Cardiac muscle cell (in vitro differentiated cells and primary cell): ENCODE results near the gene KREMEN2. TPM values are rescaled to one million over a fixed set of nuclear protein-coding genes. Genes with fewer than 3 reads are reported as not detected.

Experiments
- DNase-seq, 2 donors: peaks; one replicate each; pipeline versions ENCODE4 v3.0.0 to v3.0.0-alpha.2; 2010 to 2017; ENCODE audit warnings: low read depth in 1 of 2, low spot score in 1 of 2
- H3K27ac ChIP-seq: fragments of 200-600 bp; sonication (generic); 2 replicates; pipeline ENCODE4 v1.5.1; 2016
- H3K27me3 ChIP-seq: fragments of 200-600 bp; sonication (generic); 2 replicates; pipeline ENCODE4 v1.6.0; 2016; ENCODE audit warnings: control low read depth
- H3K36me3 ChIP-seq: fragments of 200-600 bp; sonication (generic); 2 replicates; pipeline ENCODE4 v1.5.1; 2016; ENCODE audit warnings: control low read depth
- H3K4me1 ChIP-seq: fragments of 200-600 bp; sonication (generic); 2 replicates; pipeline ENCODE4 v1.8.1; 2017; ENCODE audit warnings: low read depth, mild to moderate bottlenecking, mixed run types
- H3K4me3 ChIP-seq: fragments of 200-600 bp; sonication (generic); 2 replicates; pipeline ENCODE4 v1.5.1; 2016; ENCODE audit warnings: mild to moderate bottlenecking
- H3K9me3 ChIP-seq: fragments of 200-600 bp; sonication (generic); 2 replicates; pipeline ENCODE4 v1.5.1; 2017; ENCODE audit warnings: low read depth, mild to moderate bottlenecking, control low read depth
- polyA plus RNA-seq: library from polyadenylated mRNA; unstranded; fragments of >200 nt; fragmentation: Nextera tagmentation; extraction: Ambion mirVana; gene quantifications from 2 replicates; pipeline ENCODE4 v1.2.1, GENCODE V29; 2016
- total RNA-seq: library from RNA; depleted of rRNA; stranded (reverse); fragments of >200 nt; gene quantifications from 2 replicates; pipeline ENCODE4 v1.2.3, GENCODE V29; 2016
- TF ChIP-seq, protein P1 (sequence below): IDR thresholded peaks from 2 replicates; pipeline ENCODE4 v1.5.1; 2012; ENCODE audit warnings: low read depth, mild to moderate bottlenecking, low read length

KREMEN2 gene
- total and polyA plus RNA-seq, 2 experiments from 2014 or later: 2.5 to 3.9 TPM

GRCh38 chr16:2975161-2975795, 11.2 kb downstream of the KREMEN2 start:
- TF ChIP-seq, protein P1, sequence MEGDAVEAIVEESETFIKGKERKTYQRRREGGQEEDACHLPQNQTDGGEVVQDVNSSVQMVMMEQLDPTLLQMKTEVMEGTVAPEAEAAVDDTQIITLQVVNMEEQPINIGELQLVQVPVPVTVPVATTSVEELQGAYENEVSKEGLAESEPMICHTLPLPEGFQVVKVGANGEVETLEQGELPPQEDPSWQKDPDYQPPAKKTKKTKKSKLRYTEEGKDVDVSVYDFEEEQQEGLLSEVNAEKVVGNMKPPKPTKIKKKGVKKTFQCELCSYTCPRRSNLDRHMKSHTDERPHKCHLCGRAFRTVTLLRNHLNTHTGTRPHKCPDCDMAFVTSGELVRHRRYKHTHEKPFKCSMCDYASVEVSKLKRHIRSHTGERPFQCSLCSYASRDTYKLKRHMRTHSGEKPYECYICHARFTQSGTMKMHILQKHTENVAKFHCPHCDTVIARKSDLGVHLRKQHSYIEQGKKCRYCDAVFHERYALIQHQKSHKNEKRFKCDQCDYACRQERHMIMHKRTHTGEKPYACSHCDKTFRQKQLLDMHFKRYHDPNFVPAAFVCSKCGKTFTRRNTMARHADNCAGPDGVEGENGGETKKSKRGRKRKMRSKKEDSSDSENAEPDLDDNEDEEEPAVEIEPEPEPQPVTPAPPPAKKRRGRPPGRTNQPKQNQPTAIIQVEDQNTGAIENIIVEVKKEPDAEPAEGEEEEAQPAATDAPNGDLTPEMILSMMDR: no peak
- DNase-seq: no peak
- no peaks in the 10 kb centered on the region for H3K9me3 ChIP-seq
- H3K4me1 ChIP-seq: no peaks in the 10 kb centered on the region
- no peaks in the 10 kb centered on the region for H3K27me3 ChIP-seq
- H3K36me3 ChIP-seq: no peaks in the 10 kb centered on the region
- H3K4me3 ChIP-seq: no peak overlapping the region
- no peak overlapping the region for H3K27ac ChIP-seq

GRCh38 chr16:2976201-2976600, 12.1 kb downstream of the KREMEN2 start:
- no peaks in the 10 kb centered on the region for H3K27me3 ChIP-seq
- no peak overlapping the region for H3K4me3 ChIP-seq
- DNase-seq: no peak
- H3K36me3 ChIP-seq: no peaks in the 10 kb centered on the region
- H3K9me3 ChIP-seq: no peaks in the 10 kb centered on the region
- peaks cover 4% of the 10 kb centered on the region for H3K4me1 ChIP-seq
- TF ChIP-seq, protein P1: no peak
- no peak overlapping the region for H3K27ac ChIP-seq

DNA sequence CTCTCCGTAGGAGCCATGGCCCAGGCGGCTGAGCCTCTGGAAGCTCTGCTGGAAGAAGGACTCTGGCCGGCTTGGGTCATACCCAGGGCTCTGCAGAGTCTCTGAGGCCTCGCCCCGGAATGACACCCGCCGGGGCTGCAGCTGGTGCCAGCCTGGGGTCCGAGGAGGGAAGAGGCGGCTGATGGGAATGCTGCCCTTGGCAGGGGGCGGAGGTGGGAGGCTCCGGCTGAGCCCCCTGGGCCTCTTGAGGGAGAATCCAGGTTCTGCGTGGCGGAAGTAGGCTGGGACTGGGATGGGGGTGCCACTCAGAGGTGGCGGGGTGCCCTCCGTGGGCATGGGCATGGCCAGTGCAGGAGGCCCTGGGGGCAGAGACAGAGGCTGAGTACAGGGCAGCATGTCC, 12.6 kb downstream of the KREMEN2 start:
- DNase-seq: no peak
- Histone ChIP-seq H3K9me3 (no peaks in the 10 kb centered on the region), H3K4me1 (peaks cover 8% of the 10 kb centered on the region), H3K27me3 (no peaks in the 10 kb centered on the region), H3K36me3 (no peaks in the 10 kb centered on the region), H3K27ac (no peak overlapping the region), H3K4me3 (no peak overlapping the region)
- TF ChIP-seq, protein P1: no peak

DNA sequence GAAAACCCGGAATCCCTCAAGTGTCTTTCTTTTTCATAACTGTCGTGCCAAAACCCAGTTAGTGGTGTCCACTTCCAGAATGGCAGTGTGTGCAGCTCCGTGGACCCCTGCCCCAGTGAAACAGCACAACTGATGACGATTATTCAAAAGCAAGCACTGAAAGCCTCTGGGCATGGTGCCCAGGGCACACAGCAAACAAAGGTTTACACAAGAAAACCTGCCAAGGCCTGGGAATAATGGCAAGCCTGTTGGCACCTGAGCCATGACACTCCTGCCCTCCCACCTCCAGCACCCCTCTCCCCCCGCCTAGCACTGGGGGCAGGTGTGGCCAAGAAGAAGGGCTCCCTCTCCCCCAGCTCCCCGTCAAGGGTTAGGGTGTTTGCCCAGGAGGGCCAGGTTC, 13.4 kb downstream of the KREMEN2 start:
- H3K9me3 ChIP-seq: no peaks in the 10 kb centered on the region
- TF ChIP-seq, protein P1: no peak
- H3K27ac ChIP-seq: no peak overlapping the region
- H3K36me3 ChIP-seq: no peaks in the 10 kb centered on the region
- no peak for DNase-seq
- H3K27me3 ChIP-seq: no peaks in the 10 kb centered on the region
- H3K4me1 ChIP-seq: peaks cover 8% of the 10 kb centered on the region
- H3K4me3 ChIP-seq: no peak overlapping the region

GRCh38 chr16:2979669-2980226, 15.7 kb downstream of the KREMEN2 start:
- DNase-seq: no peak
- H3K27ac ChIP-seq: no peak overlapping the region

More at GRCh38 chr16:2979669-2980226, 15.7 kb downstream of the KREMEN2 start:
- Histone ChIP-seq H3K36me3 (no peaks in the 10 kb centered on the region), H3K4me3 (peak overlapping the region; percentile 61), H3K27me3 (no peaks in the 10 kb centered on the region), H3K4me1 (peaks cover 8% of the 10 kb centered on the region), H3K9me3 (no peaks in the 10 kb centered on the region)
- TF ChIP-seq, protein P1: no peak
